OCI-LY1 (cell line): Measurements from ENCODE around the gene CTNNBL1.

Source experiments
- H2AFZ ChIP-seq: fragments of 200-600 bp; sonication (generic), shearing (Covaris generic); 2 replicates; pipeline ENCODE4 v1.6.0; 2014; ENCODE audit warnings: antibody characterized with exemption, mild to moderate bottlenecking, low read length
- H3F3A ChIP-seq: fragments of 200-600 bp; sonication (generic), shearing (Covaris generic); 2 replicates; pipeline ENCODE4 v1.6.0; 2014; ENCODE audit warnings: mild to moderate bottlenecking, antibody characterized with exemption, low read length, moderate library complexity; ENCODE audit not compliant: insufficient read depth
- H3K27ac ChIP-seq: fragments of 200-600 bp; sonication (generic); 2 replicates; pipeline ENCODE4 v1.5.1; 2014; ENCODE audit warnings: low read length, mixed run types, mild to moderate bottlenecking, low read depth; ENCODE audit not compliant: poor library complexity, severe bottlenecking
- H3K27me3 ChIP-seq: fragments of 200-600 bp; sonication (generic); 2 replicates; pipeline ENCODE4 v1.6.0; 2014; ENCODE audit warnings: antibody characterized with exemption, mild to moderate bottlenecking, low read length, moderate library complexity; ENCODE audit not compliant: insufficient read depth
- H3K36me3 ChIP-seq: fragments of 200-600 bp; sonication (generic); 2 replicates; pipeline ENCODE4 v1.6.1; 2014; ENCODE audit warnings: mild to moderate bottlenecking, antibody characterized with exemption, low read length, moderate library complexity, mixed read lengths; ENCODE audit not compliant: insufficient read depth
- H3K4me1 ChIP-seq: fragments of 200-600 bp; sonication (generic); 2 replicates; pipeline ENCODE4 v1.5.1; 2014; ENCODE audit warnings: mild to moderate bottlenecking, low read length, moderate library complexity; ENCODE audit not compliant: insufficient read depth, severe bottlenecking
- H3K4me2 ChIP-seq: fragments of 200-600 bp; sonication (generic), shearing (Covaris generic); 2 replicates; pipeline ENCODE4 v1.6.1; 2014; ENCODE audit warnings: low read length
- H3K4me3 ChIP-seq: fragments of 200-600 bp; sonication (generic); 2 replicates; pipeline ENCODE4 v1.5.1; 2014; ENCODE audit warnings: low read length, low read depth, mild to moderate bottlenecking, mixed read lengths; ENCODE audit not compliant: poor library complexity, severe bottlenecking
- H3K79me2 ChIP-seq: fragments of 200-600 bp; shearing (Covaris generic); 2 replicates; pipeline ENCODE4 v1.6.1; 2016; ENCODE audit warnings: mixed run types, low read length, mixed read lengths; ENCODE audit not compliant: insufficient read depth
- H3K9ac ChIP-seq: fragments of 200-600 bp; sonication (generic), shearing (Covaris generic); 2 replicates; pipeline ENCODE4 v1.6.1; 2014; ENCODE audit warnings: mild to moderate bottlenecking, low read length, mixed read lengths
- H3K9me2 ChIP-seq: fragments of 200-600 bp; sonication (generic), shearing (Covaris generic); 2 replicates; pipeline ENCODE4 v1.6.1; 2014; ENCODE audit warnings: low read depth, mild to moderate bottlenecking, low read length, mixed read lengths
- H3K9me3 ChIP-seq: fragments of 200-600 bp; shearing (Covaris generic); 2 replicates; pipeline ENCODE4 v1.6.1; 2014; ENCODE audit warnings: low read length, mixed read lengths
- H4K20me1 ChIP-seq: fragments of 200-600 bp; sonication (generic), shearing (Covaris generic); 2 replicates; pipeline ENCODE4 v1.6.0; 2016; ENCODE audit warnings: mild to moderate bottlenecking, low read length; ENCODE audit not compliant: insufficient read depth
- EZH2 ChIP-seq: fragments of 200-600 bp; sonication (generic), shearing (Covaris generic); IDR thresholded peaks from 2 replicates; pipeline ENCODE4 v1.8.0; 2017; ENCODE audit warnings: borderline replicate concordance, mixed run types, mild to moderate bottlenecking, antibody characterized with exemption, low read length, moderate library complexity, mixed read lengths
- TF ChIP-seq, protein P1 (sequence below): fragments of 200-600 bp; sonication (generic), shearing (Covaris generic); IDR thresholded peaks from 2 replicates; pipeline ENCODE4 v1.5.1; 2017; ENCODE audit warnings: mild to moderate bottlenecking, antibody characterized with exemption, low read length, moderate library complexity, mixed read lengths

The CTNNBL1 gene

GRCh38 chr20:37915800-37916570 is 222.2 kb downstream of the CTNNBL1 start:
- H2AFZ ChIP-seq, result no peak overlapping the region
- TF ChIP-seq, protein P1, sequence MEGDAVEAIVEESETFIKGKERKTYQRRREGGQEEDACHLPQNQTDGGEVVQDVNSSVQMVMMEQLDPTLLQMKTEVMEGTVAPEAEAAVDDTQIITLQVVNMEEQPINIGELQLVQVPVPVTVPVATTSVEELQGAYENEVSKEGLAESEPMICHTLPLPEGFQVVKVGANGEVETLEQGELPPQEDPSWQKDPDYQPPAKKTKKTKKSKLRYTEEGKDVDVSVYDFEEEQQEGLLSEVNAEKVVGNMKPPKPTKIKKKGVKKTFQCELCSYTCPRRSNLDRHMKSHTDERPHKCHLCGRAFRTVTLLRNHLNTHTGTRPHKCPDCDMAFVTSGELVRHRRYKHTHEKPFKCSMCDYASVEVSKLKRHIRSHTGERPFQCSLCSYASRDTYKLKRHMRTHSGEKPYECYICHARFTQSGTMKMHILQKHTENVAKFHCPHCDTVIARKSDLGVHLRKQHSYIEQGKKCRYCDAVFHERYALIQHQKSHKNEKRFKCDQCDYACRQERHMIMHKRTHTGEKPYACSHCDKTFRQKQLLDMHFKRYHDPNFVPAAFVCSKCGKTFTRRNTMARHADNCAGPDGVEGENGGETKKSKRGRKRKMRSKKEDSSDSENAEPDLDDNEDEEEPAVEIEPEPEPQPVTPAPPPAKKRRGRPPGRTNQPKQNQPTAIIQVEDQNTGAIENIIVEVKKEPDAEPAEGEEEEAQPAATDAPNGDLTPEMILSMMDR, result no peak
- TF ChIP-seq EZH2, result no peak
- H3K79me2 ChIP-seq, result no peaks in the 10 kb centered on the region
- no peaks in the 10 kb centered on the region for H3K9me2 ChIP-seq
- H3K27ac ChIP-seq, result no peak overlapping the region
- no peaks in the 10 kb centered on the region for H3K9me3 ChIP-seq
- H4K20me1 ChIP-seq, result no peaks in the 10 kb centered on the region
- peaks cover 12% of the 10 kb centered on the region for H3K4me1 ChIP-seq
- H3K4me2 ChIP-seq, result no peak overlapping the region
- no peaks in the 10 kb centered on the region for H3K27me3 ChIP-seq
- H3K9ac ChIP-seq, result no peak overlapping the region
- H3K4me3 ChIP-seq, result no peak overlapping the region
- H3K36me3 ChIP-seq, result no peaks in the 10 kb centered on the region
- no peaks in the 10 kb centered on the region for H3F3A ChIP-seq

GRCh38 chr20:37917461-37917860 is 223.6 kb downstream of the CTNNBL1 start:
- H3K4me3 ChIP-seq, result no peak overlapping the region
- TF ChIP-seq, protein P1, result no peak
- TF ChIP-seq EZH2, result no peak
- no peaks in the 10 kb centered on the region for H4K20me1 ChIP-seq
- H2AFZ ChIP-seq, result no peak overlapping the region
- H3F3A ChIP-seq, result no peaks in the 10 kb centered on the region
- no peaks in the 10 kb centered on the region for H3K79me2 ChIP-seq
- no peaks in the 10 kb centered on the region for H3K9me3 ChIP-seq
- H3K27ac ChIP-seq, result no peak overlapping the region
- H3K4me2 ChIP-seq, result no peak overlapping the region
- no peaks in the 10 kb centered on the region for H3K27me3 ChIP-seq
- H3K4me1 ChIP-seq, result peaks cover 12% of the 10 kb centered on the region
- no peak overlapping the region for H3K9ac ChIP-seq
- H3K9me2 ChIP-seq, result no peaks in the 10 kb centered on the region
- no peaks in the 10 kb centered on the region for H3K36me3 ChIP-seq

DNA sequence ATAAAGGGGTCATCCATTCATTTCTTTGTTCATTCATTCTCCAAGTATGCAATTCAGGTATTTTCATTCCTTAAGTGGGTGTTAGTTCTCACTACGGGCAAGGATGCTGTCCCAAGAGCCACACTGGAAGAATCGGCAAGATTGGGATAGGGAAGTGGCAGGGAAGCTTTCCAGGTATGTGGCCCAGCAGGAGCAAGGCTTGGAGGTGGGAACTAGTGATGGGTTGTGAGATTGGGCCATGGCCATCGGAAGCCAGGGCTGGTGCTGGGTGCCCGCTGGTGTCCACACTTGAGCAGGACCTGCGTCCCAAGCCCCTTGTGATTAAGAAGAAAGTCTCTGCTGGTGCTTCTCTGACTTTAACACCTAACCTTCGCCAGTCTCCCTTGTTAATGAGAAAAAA is 224.2 kb downstream of the CTNNBL1 start:
- Histone ChIP-seq H3K9me3 (no peaks in the 10 kb centered on the region), H3K4me2 (no peak overlapping the region), H3K9ac (no peak overlapping the region), H3K9me2 (no peaks in the 10 kb centered on the region), H4K20me1 (no peaks in the 10 kb centered on the region), H3F3A (no peaks in the 10 kb centered on the region), H3K4me3 (no peak overlapping the region), H2AFZ (no peak overlapping the region), H3K79me2 (no peaks in the 10 kb centered on the region), H3K27me3 (no peaks in the 10 kb centered on the region), H3K4me1 (peaks cover 12% of the 10 kb centered on the region), H3K27ac (no peak overlapping the region), H3K36me3 (no peaks in the 10 kb centered on the region)
- TF ChIP-seq EZH2, result no peak
- TF ChIP-seq, protein P1, result no peak
